Endothelial cell (in vitro differentiated cells): Measurements from ENCODE around the gene DLGAP3. TPM values are rescaled to one million over a fixed set of nuclear protein-coding genes. Genes with fewer than 3 reads are reported as not detected.

ENCODE experiments used
- DNase-seq: peaks from one replicate; pipeline ENCODE4 v3.0.0; 2021; ENCODE audit warnings: low spot score
- H3K27ac Mint-ChIP-seq: one replicate; pipeline ENCODE4 v1.8.0; 2021; ENCODE audit warnings: mixed read lengths, inconsistent platforms; ENCODE audit not compliant: unreplicated experiment
- H3K27me3 Mint-ChIP-seq: one replicate; pipeline ENCODE4 v1.8.0; 2021; ENCODE audit warnings: mild to moderate bottlenecking, moderate library complexity, mixed read lengths, inconsistent platforms; ENCODE audit not compliant: unreplicated experiment
- H3K36me3 Mint-ChIP-seq: one replicate; pipeline ENCODE4 v1.8.0; 2021; ENCODE audit warnings: mild to moderate bottlenecking, low read depth, mixed read lengths, inconsistent platforms; ENCODE audit not compliant: unreplicated experiment
- H3K4me1 Mint-ChIP-seq: one replicate; pipeline ENCODE4 v1.8.0; 2021; ENCODE audit warnings: mild to moderate bottlenecking, mixed read lengths, inconsistent platforms; ENCODE audit not compliant: unreplicated experiment
- H3K4me3 Mint-ChIP-seq: one replicate; pipeline ENCODE4 v1.8.0; 2021; ENCODE audit warnings: mild to moderate bottlenecking, mixed read lengths, inconsistent platforms; ENCODE audit not compliant: unreplicated experiment
- H3K9me3 Mint-ChIP-seq: one replicate; pipeline ENCODE4 v1.8.0; 2021; ENCODE audit warnings: mixed read lengths, inconsistent platforms; ENCODE audit not compliant: unreplicated experiment
- total RNA-seq: library from RNA; stranded (reverse); fragmentation: NEBNext Ultra II Directional; extraction: Animal tissue kit (Norgen Biotek cat#: 25700); gene quantifications from one replicate; pipeline ENCODE4 v1.2.1, GENCODE V29; 2021; ENCODE audit not compliant: unreplicated experiment
- TF ChIP-seq, protein P1 (sequence below): fragments of 200-600 bp; sonication (generic); IDR thresholded peaks from one replicate; pipeline ENCODE4 v1.5.0; 2021; ENCODE audit warnings: antibody characterized with exemption; ENCODE audit not compliant: unreplicated experiment

Gene DLGAP3
- total RNA-seq, 1 donor from 2014 or later, result 9.1 TPM

DNA sequence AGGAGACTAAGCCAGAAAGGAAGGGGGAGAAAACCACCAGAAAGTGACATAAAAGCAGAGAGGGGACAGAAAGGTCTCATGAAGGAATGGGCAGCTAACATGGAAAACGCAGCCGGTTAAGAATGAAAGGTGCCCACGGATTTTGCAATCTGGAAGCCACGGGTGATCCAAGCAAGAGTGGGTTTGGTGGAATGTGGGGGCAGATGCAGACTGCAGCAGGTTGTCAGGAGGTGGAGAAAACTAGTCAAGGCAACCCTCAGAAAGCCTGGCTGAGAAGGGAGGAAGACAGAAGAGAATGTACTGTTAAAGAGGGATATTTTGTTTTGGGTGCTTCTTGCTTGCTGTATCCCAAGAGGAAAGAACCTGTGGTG lies 57.3 kb downstream of the DLGAP3 start:
- no peak for DNase-seq
- peaks cover 8% of the 10 kb centered on the region for H3K36me3 Mint-ChIP-seq
- no peak overlapping the region for H3K4me3 Mint-ChIP-seq
- TF ChIP-seq, protein P1, sequence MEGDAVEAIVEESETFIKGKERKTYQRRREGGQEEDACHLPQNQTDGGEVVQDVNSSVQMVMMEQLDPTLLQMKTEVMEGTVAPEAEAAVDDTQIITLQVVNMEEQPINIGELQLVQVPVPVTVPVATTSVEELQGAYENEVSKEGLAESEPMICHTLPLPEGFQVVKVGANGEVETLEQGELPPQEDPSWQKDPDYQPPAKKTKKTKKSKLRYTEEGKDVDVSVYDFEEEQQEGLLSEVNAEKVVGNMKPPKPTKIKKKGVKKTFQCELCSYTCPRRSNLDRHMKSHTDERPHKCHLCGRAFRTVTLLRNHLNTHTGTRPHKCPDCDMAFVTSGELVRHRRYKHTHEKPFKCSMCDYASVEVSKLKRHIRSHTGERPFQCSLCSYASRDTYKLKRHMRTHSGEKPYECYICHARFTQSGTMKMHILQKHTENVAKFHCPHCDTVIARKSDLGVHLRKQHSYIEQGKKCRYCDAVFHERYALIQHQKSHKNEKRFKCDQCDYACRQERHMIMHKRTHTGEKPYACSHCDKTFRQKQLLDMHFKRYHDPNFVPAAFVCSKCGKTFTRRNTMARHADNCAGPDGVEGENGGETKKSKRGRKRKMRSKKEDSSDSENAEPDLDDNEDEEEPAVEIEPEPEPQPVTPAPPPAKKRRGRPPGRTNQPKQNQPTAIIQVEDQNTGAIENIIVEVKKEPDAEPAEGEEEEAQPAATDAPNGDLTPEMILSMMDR, result no peak
- H3K27ac Mint-ChIP-seq, result no peak overlapping the region
- H3K27me3 Mint-ChIP-seq, result peaks cover 8% of the 10 kb centered on the region
- no peaks in the 10 kb centered on the region for H3K4me1 Mint-ChIP-seq
- H3K9me3 Mint-ChIP-seq, result no peaks in the 10 kb centered on the region

GRCh38 chr1:34871443-34872132 lies 57.9 kb downstream of the DLGAP3 start:
- no peak for DNase-seq
- Mint-ChIP-seq H3K4me3 (no peak overlapping the region), H3K27ac (no peak overlapping the region), H3K36me3 (peaks cover 8% of the 10 kb centered on the region), H3K27me3 (peaks cover 8% of the 10 kb centered on the region), H3K4me1 (no peaks in the 10 kb centered on the region), H3K9me3 (no peaks in the 10 kb centered on the region)
- TF ChIP-seq, protein P1, result no peak

DNA sequence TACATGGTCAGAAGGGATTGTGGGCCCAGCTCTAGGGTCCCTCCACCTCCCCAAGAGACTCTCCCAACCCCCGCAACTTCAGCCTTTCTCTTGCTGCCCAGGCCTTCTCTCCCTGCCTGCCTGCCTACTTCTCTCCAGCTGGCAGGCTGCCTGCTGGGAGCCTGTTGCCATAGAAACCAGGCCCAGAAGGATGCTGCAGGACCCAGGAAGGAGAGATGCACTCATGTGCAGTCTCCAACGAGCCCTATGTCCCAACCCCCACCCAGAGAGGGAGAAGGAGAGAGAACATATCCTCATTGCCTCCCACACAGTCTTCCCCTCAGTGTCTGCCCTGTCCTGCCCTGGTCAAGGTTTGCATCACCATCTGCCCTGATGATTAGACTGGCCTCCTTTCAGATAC lies 59.1 kb downstream of the DLGAP3 start:
- no peak for DNase-seq
- Mint-ChIP-seq H3K4me1 (no peaks in the 10 kb centered on the region), H3K36me3 (peaks cover 8% of the 10 kb centered on the region), H3K9me3 (no peaks in the 10 kb centered on the region), H3K27me3 (peaks cover 5% of the 10 kb centered on the region), H3K4me3 (no peak overlapping the region), H3K27ac (no peak overlapping the region)
- TF ChIP-seq, protein P1, result no peak

DNA sequence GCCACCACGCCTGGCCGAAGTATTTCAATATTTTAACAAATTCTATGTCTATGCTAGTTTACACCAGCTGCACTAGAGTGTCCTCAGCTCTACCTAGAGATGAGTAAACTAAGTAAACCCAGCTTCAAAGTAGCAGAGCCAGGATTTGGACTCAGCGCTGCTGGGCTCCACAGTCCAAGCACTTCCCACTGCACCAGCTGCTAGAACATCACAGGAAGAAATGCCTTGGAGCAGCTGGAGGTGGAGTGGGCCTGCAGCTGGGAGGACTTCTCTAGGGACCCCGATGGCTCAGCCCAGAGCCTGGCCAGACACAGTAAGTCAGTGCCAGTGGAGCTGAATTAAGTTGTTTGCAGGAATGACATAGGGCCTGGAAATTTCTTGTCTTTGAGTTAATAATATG lies 59.7 kb downstream of the DLGAP3 start:
- H3K27me3 Mint-ChIP-seq, result peaks cover 7% of the 10 kb centered on the region
- H3K27ac Mint-ChIP-seq, result no peak overlapping the region
- H3K4me3 Mint-ChIP-seq, result no peak overlapping the region

More for the DNA sequence above, 59.7 kb downstream of the DLGAP3 start:
- H3K4me1 Mint-ChIP-seq, result no peaks in the 10 kb centered on the region
- H3K9me3 Mint-ChIP-seq, result no peaks in the 10 kb centered on the region
- TF ChIP-seq, protein P1, result no peak
- H3K36me3 Mint-ChIP-seq, result peaks cover 8% of the 10 kb centered on the region
- no peak for DNase-seq
